CD14-positive monocyte (primary cell): ENCODE data around the gene DLGAP1. TPM values are rescaled to one million over a fixed set of nuclear protein-coding genes. Genes with fewer than 3 reads are reported as not detected.

Source experiments
- DNase-seq, 3 donors: peaks; one replicate each; pipeline ENCODE4 v3.0.0-alpha.2; 2011 to 2022
- H2AFZ ChIP-seq: 2 replicates; pipeline ENCODE4 v1.6.0; 2012; ENCODE audit warnings: mild to moderate bottlenecking, low read depth, low read length, inconsistent platforms; ENCODE audit not compliant: insufficient read depth, poor library complexity, severe bottlenecking
- H3K27ac ChIP-seq, 2 donors: 1 replicate in 1 of 2; 2 replicates in 1 of 2; pipeline ENCODE4 v1.5.1; 2012 to 2013; ENCODE audit warnings: low read length in 2 of 2, control low read depth in 1 of 2, inconsistent platforms in 1 of 2, low read depth in 1 of 2, mild to moderate bottlenecking in 1 of 2
- H3K27me3 ChIP-seq, 2 donors: one replicate each; pipeline versions ENCODE4 v1.6.0 to v1.6.1; 2011 to 2013; ENCODE audit warnings: low read length in 2 of 2; ENCODE audit not compliant: control insufficient read depth in 2 of 2, insufficient read depth in 2 of 2
- H3K36me3 ChIP-seq, 2 donors: replicated peaks in 1 of 2; 1 replicate in 1 of 2; 2 replicates in 1 of 2; pipeline versions ENCODE4 v1.5.1 to v1.6.1; 2012 to 2013; ENCODE audit warnings: low read length in 2 of 2, control low read depth in 1 of 2, inconsistent platforms in 1 of 2, mild to moderate bottlenecking in 1 of 2; ENCODE audit not compliant: insufficient read depth in 2 of 2, control insufficient read depth in 1 of 2
- H3K4me1 ChIP-seq, 2 donors: 1 replicate in 1 of 2; 2 replicates in 1 of 2; pipeline versions ENCODE4 v1.5.1 to v1.6.1; 2012 to 2013; ENCODE audit warnings: low read length in 2 of 2, control low read depth in 1 of 2, inconsistent platforms in 1 of 2, mild to moderate bottlenecking in 1 of 2, moderate library complexity in 1 of 2; ENCODE audit not compliant: insufficient read depth in 2 of 2, control insufficient read depth in 1 of 2
- H3K4me2 ChIP-seq: replicated peaks from 2 replicates; pipeline ENCODE3; 2012; ENCODE audit warnings: low read length, moderate library complexity, mild to moderate bottlenecking; ENCODE audit not compliant: poor library complexity, severe bottlenecking; ENCODE audit errors: extremely low read depth
- H3K4me3 ChIP-seq, 3 experiments: fragments of 200-600 bp in 1 of 3; sonication (generic) in 1 of 3; replicated peaks in 1 of 3; 1 replicate in 2 of 3; 2 replicates in 1 of 3; pipeline ENCODE4 v1.5.1; 2011 to 2013; ENCODE audit warnings: low read length in 3 of 3, mild to moderate bottlenecking in 3 of 3, control low read depth in 2 of 3, low read depth in 2 of 3, inconsistent platforms in 1 of 3, moderate library complexity in 1 of 3
- H3K79me2 ChIP-seq: 2 replicates; pipeline ENCODE4 v1.6.0; 2012; ENCODE audit warnings: mild to moderate bottlenecking, control low read depth, inconsistent platforms, low read length, moderate library complexity; ENCODE audit not compliant: insufficient read depth
- H3K9ac ChIP-seq: 2 replicates; pipeline ENCODE4 v1.6.0; 2017; ENCODE audit warnings: low read length, mild to moderate bottlenecking; ENCODE audit not compliant: insufficient read depth, poor library complexity, severe bottlenecking
- H3K9me3 ChIP-seq, 2 donors: replicated peaks in 1 of 2; 1 replicate in 1 of 2; 2 replicates in 1 of 2; pipeline versions ENCODE4 v1.5.1 to v1.6.1; 2012 to 2013; ENCODE audit warnings: low read length in 2 of 2, control low read depth in 1 of 2; ENCODE audit not compliant: control insufficient read depth in 1 of 2, insufficient read depth in 1 of 2
- H4K20me1 ChIP-seq: 2 replicates; pipeline ENCODE4 v1.6.0; 2012; ENCODE audit warnings: mild to moderate bottlenecking, low read length, control low read depth, moderate library complexity; ENCODE audit not compliant: insufficient read depth
- H3K27ac Mint-ChIP-seq, 7 donors: one replicate each; pipeline ENCODE4 v1.8.0; 2020; ENCODE audit warnings: mild to moderate bottlenecking in 7 of 7, mixed read lengths in 7 of 7, moderate library complexity in 6 of 7, inconsistent platforms in 2 of 7
- H3K27me3 Mint-ChIP-seq, 3 donors: one replicate each; pipeline ENCODE4 v1.8.0; 2021 to 2022; ENCODE audit warnings: low read depth in 3 of 3, mild to moderate bottlenecking in 3 of 3, mixed read lengths in 3 of 3, moderate library complexity in 3 of 3, inconsistent platforms in 1 of 3
- H3K36me3 Mint-ChIP-seq, 2 donors: one replicate each; pipeline ENCODE4 v1.8.0; 2020; ENCODE audit warnings: mixed read lengths in 2 of 2, inconsistent platforms in 1 of 2, mild to moderate bottlenecking in 1 of 2
- H3K4me1 Mint-ChIP-seq: one replicate; pipeline ENCODE4 v1.8.0; 2020; ENCODE audit warnings: mild to moderate bottlenecking, mixed read lengths
- H3K4me3 Mint-ChIP-seq, 2 donors: one replicate each; pipeline ENCODE4 v1.8.0; 2020; ENCODE audit warnings: mild to moderate bottlenecking in 2 of 2, mixed read lengths in 2 of 2, moderate library complexity in 1 of 2
- H3K9me3 Mint-ChIP-seq, 7 donors: one replicate each; pipeline ENCODE4 v1.8.0; 2020 to 2022; ENCODE audit warnings: mixed read lengths in 7 of 7, mild to moderate bottlenecking in 6 of 7, moderate library complexity in 6 of 7, inconsistent platforms in 2 of 7
- WGBS: methylation state at CpG from one replicate; pipeline ENCODE4 v1.1.5; 2013; ENCODE audit warnings: missing lambda C conversion rate; ENCODE audit not compliant: insufficient coverage; 5-methylcytosine and 5-hydroxymethylcytosine counted together
- intact Hi-C, 2 donors: fragments of 100-400 bp; cut with micrococcal nuclease; formaldehyde crosslinking; loops; one replicate each; pipeline versions ENCODE4 v1.15.0 to v1.15.1; 2023
- polyA plus RNA-seq, 3 donors: library from polyadenylated mRNA; depleted of rRNA in 1 of 3; unstranded in 2 of 3; stranded (reverse) in 1 of 3; fragments of 300-500 nt in 2 of 3; fragments of >200 nt in 1 of 3; fragmentation: Illumina TruSeq in 2 of 3; gene quantifications; 1 replicate in 2 of 3; 2 replicates in 1 of 3; pipeline ENCODE4 v1.2.3, GENCODE V29; 2012 to 2021
- TF ChIP-seq, protein P1 (sequence below): fragments of 200-600 bp; IDR thresholded peaks from one replicate; pipeline ENCODE4 v1.8.0; 2022; ENCODE audit warnings: antibody characterized with exemption, mild to moderate bottlenecking

The DLGAP1 gene
- polyA plus RNA-seq, 3 donors: 0.09 to 0.42 TPM; not detected in 1

DNA sequence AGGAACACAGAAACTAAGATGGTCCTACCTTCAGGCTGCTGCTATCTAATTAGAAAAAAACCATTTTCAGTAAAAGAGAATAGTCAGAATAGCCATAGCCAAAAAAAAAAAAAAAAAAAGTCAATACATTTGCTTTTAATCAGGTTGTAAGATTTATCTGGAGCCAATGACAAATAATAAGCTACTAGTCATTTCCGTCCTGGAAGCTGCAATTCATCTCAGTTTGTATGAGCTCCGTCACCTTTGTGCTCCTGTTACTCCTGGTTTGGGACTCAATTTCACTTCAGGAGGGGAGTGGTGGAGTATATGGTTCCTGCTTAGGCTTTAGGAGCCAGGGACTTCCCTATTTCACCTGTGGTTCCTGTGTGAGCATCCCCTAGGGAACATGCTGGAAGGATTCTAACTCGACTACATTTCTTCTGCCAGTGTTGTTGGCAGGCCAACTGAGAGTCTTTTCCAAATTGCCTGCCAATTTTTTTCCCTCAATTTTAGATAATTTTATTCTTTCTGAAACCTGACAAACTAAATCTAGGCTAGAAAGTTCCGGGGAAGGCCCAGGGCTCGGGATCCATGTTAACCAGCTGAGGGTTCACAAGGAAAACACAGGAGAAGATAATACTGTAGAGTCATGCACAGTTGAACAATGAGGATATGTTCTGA is 481.8 kb downstream of the DLGAP1 start:
- Mint-ChIP-seq H3K4me3 (no peak overlapping the region), H3K27me3 (peaks cover 0 to 1% (median 0%) of the 10 kb centered on the region in 3 donors), H3K27ac (no peak overlapping the region), H3K36me3 (no peaks in the 10 kb centered on the region), H3K9me3 (peaks cover 0 to 9% (median 2%) of the 10 kb centered on the region in 7 donors), H3K4me1 (no peaks in the 10 kb centered on the region)
- no peaks in the 10 kb centered on the region for H3K36me3 ChIP-seq
- no peak overlapping the region for H3K4me2 ChIP-seq
- DNase-seq: no peak
- no peak overlapping the region for H3K27ac ChIP-seq
- H3K79me2 ChIP-seq: no peaks in the 10 kb centered on the region
- peaks cover 4 to 6% of the 10 kb centered on the region in 2 donors for H3K9me3 ChIP-seq
- no peaks in the 10 kb centered on the region for H3K4me1 ChIP-seq
- intact Hi-C loops: no loop called here
- H3K9ac ChIP-seq: no peak overlapping the region
- no peak overlapping the region for H3K4me3 ChIP-seq
- H3K27me3 ChIP-seq: no peaks in the 10 kb centered on the region
- TF ChIP-seq, protein P1, sequence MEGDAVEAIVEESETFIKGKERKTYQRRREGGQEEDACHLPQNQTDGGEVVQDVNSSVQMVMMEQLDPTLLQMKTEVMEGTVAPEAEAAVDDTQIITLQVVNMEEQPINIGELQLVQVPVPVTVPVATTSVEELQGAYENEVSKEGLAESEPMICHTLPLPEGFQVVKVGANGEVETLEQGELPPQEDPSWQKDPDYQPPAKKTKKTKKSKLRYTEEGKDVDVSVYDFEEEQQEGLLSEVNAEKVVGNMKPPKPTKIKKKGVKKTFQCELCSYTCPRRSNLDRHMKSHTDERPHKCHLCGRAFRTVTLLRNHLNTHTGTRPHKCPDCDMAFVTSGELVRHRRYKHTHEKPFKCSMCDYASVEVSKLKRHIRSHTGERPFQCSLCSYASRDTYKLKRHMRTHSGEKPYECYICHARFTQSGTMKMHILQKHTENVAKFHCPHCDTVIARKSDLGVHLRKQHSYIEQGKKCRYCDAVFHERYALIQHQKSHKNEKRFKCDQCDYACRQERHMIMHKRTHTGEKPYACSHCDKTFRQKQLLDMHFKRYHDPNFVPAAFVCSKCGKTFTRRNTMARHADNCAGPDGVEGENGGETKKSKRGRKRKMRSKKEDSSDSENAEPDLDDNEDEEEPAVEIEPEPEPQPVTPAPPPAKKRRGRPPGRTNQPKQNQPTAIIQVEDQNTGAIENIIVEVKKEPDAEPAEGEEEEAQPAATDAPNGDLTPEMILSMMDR: no peak
- no peaks in the 10 kb centered on the region for H4K20me1 ChIP-seq
- no peak overlapping the region for H2AFZ ChIP-seq
- WGBS: 64% methylated on average over 2 of the region's 5 CpGs

DNA sequence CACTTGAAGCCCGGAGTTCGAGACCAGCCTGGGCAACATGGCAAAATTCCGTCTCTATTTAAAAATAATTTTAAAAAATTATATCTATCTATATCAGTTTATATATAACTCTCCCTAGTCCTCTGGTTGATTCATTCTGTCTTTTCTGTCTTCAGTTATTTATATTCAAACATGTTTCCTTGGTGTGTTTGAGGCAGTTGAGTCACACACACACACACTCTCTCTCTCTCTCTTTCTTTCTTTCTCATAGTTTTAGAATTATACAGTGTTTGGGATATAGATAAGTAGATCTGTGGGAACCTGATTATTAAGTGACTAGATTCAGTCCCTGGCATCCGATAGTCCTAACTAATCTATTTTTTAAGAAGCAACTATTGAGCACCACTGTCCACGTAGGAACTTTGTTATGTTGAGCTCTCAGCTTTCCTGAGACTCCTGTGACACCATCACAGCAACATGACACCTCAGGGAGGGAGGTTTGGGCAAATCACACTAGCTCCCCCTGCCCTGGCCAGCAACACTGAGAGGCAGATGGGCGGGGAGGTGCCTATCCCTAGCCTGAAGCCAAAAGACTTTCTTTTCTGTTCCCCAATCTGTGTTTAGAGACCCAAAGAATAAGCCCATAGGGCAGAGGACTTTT is 482.7 kb downstream of the DLGAP1 start:
- Histone ChIP-seq H3K9ac (no peak overlapping the region), H3K4me1 (no peaks in the 10 kb centered on the region), H2AFZ (no peak overlapping the region), H3K4me3 (no peak overlapping the region), H3K27ac (no peak overlapping the region), H3K36me3 (no peaks in the 10 kb centered on the region), H3K27me3 (no peaks in the 10 kb centered on the region), H4K20me1 (no peaks in the 10 kb centered on the region), H3K9me3 (no peaks in the 10 kb centered on the region), H3K4me2 (no peak overlapping the region), H3K79me2 (no peaks in the 10 kb centered on the region)
- Mint-ChIP-seq H3K36me3 (no peaks in the 10 kb centered on the region), H3K9me3 (peaks cover 0 to 2% (median 0%) of the 10 kb centered on the region in 7 donors), H3K4me3 (no peak overlapping the region), H3K27ac (no peak overlapping the region), H3K27me3 (peaks cover 0 to 1% (median under 1%) of the 10 kb centered on the region in 3 donors), H3K4me1 (no peaks in the 10 kb centered on the region)
- intact Hi-C loops: no loop called here
- TF ChIP-seq, protein P1: no peak
- WGBS: 57% methylated on average over 1 of the region's 6 CpGs
- no peak for DNase-seq
